SIG-M5 treated with dmso at 0.1 percent for 504 hours (cell line): ENCODE measurements around the gene LRMDA.

Experiments
- DNase-seq: peaks from one replicate; lab custom pipeline; 2025; ENCODE audit not compliant: unreplicated experiment; lab: John Stamatoyannopoulos, UW

LRMDA gene

GRCh38 chr10:75935650-75936400, 504.4 kb downstream of the LRMDA start:
- no peak for DNase-seq

DNA sequence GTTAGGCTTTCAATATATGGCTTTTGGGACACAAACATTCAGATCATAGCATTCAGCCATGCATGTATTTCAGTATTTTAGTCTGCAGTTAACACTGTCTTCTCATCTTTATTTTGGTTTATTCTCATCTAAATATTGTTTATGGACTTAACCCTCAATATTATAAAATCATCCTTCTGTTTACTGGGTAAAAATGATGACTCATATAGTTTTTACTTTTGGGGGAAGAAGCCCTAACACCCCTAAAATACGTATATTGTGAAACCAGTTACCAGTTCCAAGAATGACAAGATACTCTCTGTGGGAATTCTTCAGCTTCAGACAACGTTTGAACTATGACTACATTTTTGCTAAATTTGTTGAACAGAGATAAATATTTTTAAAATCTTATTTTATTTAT, 505.4 kb downstream of the LRMDA start:
- DNase-seq = no peak

GRCh38 chr10:75937823-75938222, 506.4 kb downstream of the LRMDA start:
- DNase-seq = no peak

GRCh38 chr10:75938380-75939122, 507.1 kb downstream of the LRMDA start:
- DNase-seq = no peak

DNA sequence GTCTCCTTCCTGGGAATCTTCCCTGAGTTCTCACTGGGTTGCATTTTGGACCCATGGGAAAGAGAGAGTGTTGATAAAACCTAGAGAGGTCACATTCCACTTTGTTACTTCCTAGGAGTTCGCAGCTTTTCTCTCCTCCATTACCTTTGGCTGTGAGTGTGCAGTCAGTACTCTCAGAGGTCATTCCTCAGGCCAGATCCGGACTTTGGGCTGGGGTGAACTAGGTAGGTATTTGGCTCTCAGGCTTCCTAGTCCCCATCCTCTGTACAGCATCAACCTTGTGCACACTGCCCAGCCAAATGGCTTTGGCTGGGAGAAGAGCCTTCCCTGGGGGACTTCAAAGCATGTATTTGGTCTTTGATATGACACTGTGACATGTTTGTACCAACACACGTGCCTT, 508.1 kb downstream of the LRMDA start:
- no peak for DNase-seq

DNA sequence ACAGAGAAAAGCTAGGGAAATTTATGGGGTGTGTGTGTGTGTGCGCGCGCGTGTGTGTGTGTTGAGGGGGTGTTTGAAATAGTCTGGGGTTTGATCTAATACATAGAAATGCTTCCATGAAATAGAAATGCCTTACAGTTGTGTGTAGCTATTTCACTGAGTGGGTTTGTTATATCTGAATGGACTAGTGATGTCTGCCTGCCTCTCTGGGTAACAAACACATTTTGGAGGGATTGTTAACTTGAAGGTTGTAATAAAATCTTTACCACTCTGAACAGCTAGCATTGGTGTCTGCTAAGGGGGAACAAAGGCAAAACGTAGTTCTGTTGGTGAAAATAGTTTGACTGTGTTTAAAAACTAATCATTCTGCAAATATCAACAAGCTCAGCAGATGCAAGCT, 509.3 kb downstream of the LRMDA start:
- DNase-seq = no peak

GRCh38 chr10:75941223-75941801, 509.9 kb downstream of the LRMDA start:
- no peak for DNase-seq

- no peak for DNase-seq
Measured at GRCh38 chr10:75944061-75944460, 512.6 kb downstream of the LRMDA start.

DNA sequence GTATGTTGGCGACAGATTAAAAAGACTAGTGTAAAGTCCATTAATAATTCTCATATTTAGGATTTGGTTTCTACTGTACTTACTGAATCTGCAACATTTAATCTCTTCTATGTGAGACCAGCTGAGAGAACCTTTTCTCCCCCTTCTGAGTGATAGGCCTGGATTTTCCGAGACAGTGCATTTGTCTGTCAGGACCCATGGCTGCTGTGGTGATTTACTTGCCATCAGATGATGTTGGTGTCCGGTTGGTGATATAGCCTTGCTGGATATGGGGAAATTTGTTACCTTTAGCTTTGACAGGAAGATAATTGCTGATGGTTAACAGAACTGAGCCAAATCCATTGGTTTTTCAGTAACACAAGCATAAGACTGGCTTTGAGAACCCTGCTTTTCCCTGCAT, 517.2 kb downstream of the LRMDA start:
- no peak for DNase-seq

DNA sequence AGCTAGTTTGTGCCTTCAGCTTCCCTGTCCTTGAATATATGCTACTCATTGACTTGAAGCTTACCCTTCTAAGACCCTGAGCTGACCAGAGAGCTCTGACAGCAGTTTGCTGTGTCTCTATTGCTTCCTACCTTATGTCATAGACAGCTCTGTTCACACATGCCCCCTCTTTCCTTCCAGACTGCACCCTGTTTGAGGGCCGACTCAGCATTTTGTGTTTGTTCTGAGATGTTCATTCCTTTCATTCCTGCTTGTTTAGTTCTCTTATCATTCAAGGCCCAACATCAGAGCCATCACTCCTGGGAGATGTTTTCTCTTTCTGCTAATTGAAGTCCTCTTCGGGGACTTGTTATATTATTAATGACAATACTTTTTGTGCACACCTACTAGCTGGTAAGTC, 518.9 kb downstream of the LRMDA start:
- no peak for DNase-seq

DNA sequence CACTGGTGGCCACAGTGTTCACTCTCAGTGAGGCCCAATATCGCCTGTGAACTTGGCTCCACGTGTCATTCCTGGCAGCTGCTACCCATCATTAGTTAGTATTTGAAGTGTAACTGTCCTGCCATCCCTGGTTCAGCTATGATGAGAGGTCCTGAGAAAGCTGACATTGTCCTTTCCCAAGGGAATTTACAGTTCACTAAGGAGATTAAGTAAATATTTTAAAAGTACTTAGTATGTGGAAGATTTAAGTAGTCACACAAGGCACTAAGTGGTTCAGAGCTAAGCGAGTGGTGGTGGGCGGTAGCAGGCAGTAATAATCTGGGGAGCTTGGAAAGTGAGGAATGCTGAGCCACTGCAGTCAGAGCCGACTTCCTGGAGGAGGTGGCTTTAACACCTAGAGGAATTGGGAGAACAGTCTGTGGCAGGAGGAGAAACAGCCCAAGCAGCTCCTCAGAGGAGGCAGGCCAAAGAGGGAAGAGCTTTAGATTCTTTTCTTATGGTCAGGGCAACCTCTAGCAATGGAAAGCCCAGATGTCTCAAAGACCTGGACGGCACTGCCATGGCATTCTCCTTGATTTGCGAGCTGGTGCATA, 519.7 kb downstream of the LRMDA start:
- DNase-seq = no peak

DNA sequence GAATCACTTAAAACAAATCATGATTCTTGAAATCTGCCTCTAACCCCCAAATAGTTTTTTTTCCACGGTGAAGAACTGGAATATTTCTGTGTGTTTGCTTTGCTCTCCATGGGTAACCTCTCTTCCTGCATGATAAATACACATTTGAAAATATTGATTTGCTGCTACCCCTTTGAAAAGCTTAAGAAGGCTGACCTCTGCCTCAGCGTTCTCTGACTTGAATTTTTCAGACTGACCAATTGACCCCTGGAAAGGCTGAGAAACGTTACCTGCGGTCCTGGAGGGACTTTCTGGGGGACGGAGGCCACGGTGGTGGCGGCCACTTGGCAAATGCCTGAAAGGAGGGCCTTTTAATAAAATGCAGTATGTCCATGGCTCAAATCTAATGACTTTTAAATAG, 520.2 kb downstream of the LRMDA start:
- DNase-seq = no peak

- no peak for DNase-seq
Measured at GRCh38 chr10:75952093-75952492, 520.7 kb downstream of the LRMDA start.

GRCh38 chr10:75954486-75954885, 523.1 kb downstream of the LRMDA start:
- no peak for DNase-seq

DNA sequence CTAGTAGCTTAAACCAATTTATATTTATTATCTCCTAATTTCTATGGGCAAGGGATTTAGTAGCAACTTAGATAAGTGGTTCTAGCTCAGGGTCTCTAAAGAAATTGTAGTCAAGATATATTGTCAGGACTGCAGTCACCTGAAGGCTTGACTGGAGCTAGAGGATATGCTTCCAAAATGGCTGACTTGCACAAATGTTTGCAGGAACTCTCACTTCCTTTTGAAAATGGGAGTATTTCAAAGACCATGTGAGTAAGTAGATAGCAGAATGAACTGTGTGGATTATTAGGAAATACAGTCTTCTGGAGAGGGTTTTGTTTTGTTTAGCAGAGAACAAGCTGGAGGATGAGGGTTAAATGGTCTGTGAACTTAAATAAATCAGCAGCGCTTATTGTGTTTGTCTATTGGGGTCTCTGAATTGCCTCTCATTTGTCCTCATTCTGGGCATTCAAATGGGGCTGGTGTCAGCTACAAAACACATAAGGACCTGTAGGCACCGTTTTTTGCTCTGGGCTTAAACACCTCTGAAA, 524.6 kb downstream of the LRMDA start:
- no peak for DNase-seq

DNA sequence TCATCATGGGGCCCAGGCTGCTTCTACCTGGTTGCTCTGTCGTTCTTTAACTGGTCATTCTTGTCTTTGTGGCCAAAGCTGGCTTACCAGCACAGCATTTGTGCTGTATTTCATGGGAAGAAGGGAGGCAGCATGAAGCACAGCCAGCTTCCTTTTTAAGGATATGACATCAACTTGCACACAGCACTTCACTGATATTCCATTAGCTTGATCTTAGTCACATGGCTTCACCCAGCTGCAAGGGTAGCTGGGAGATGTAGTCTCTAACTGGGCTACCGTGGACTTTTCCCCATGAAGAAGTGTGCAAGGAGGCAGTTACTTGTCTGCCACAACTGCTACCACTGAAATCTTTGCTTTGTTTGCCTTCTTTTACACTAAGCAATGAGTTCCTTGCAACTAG, 525.2 kb downstream of the LRMDA start:
- DNase-seq = peak; percentile 8

DNA sequence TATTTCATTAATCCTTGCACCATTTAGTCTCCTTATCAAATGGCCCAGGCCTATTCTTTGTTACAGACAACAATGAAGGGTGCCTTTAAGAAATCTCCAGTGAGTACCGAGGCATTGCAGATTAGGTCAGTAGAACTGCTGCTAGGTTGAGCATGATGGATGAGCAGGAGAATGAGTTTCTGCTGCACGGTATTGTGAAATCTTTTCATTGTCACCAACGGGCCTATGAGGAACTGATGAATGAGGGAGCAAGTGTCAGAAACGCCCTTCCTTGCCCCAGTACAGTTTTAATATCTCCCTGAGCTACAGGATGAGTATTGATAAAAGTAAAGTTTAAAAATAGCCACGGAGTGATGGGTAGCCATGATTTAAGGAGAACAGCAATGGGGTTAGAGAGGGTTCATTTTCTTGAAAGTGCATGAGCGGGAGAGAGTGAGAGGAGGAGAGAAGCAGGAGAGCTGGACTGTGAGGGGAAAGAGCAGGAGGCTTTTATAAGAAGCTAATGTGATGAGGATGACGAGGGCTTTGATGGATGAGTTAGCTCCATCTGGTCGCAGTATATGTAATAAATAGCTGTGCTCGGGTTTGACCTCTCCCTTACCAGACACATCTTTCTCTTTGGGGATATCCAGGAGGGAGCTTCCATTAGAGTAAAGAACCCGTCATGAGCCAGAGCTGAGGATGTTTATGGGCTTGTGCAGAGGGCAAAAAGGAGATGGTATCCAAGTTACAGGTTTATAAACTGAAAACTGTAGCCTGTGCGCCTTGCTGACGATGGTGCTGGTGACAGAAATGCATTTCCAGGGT, 526.1 kb downstream of the LRMDA start:
- peak; percentile 59 for DNase-seq

GRCh38 chr10:75959209-75959608, 527.8 kb downstream of the LRMDA start:
- no peak for DNase-seq

DNA sequence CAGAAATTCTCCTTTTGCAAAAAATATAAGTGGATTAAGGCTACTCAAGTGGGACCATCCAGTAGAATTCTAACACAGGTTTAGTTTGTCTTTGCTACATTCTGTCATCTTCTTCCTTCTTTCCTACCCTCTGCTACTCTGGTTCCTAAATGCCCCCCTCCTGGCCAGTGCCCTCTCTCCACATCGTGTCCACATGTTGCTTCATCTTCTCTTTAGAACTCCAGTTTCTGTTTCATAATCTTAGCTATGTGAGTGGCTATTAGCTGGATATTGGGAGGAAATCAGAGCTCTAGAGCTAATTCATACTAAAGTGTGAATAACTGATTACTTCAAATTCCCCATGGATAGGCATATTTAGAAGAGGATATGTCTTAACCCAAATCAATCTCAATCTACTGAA, 528.5 kb downstream of the LRMDA start:
- DNase-seq = no peak

DNA sequence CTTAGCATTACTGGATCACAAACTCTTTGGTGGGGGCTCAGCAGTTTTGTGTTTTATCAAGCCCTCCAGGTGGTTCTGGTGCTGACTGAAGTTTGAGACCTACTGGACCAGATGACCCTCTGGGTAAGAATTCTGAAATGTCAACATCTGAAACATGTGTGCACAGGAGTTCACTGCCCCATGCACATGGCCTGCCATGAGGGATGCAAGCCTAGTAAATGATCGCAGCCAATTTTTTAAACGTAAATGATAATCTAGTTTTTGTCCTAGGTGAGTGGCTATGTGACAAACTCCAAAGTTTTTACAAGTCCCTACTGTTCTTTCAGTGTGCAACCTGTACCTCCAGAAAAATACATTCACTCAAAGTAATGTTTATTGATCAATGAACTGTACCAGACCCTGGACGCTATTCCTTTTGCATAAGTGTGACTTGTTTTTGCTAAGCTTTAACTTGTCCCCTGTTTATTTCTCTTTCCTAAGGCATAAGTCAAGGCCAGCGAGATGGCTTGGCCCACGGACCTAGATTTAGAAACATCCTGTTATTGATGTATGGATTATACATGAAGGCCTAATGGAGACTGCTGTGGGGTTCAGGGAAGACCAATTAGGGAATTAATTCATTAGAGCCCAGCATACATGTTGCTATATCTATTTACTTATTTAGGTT, 531.1 kb downstream of the LRMDA start:
- DNase-seq = no peak
